GM23248 (cell line): ENCODE data around the gene ACOT7. TPM values are rescaled to one million over a fixed set of nuclear protein-coding genes. Genes with fewer than 3 reads are reported as not detected.

ENCODE experiments used
- DNase-seq: peaks from one replicate; pipeline ENCODE4 v3.0.0-alpha.2; 2015
- H2AFZ ChIP-seq: fragments of 200-600 bp; sonication (generic); 2 replicates; pipeline ENCODE4 v1.6.1; 2016; ENCODE audit warnings: antibody characterized with exemption
- H3F3A ChIP-seq: fragments of 200-600 bp; sonication (generic); 2 replicates; pipeline ENCODE4 v1.6.1; 2016; ENCODE audit warnings: mild to moderate bottlenecking, antibody characterized with exemption, mixed run types; ENCODE audit not compliant: insufficient read depth
- H3K27ac ChIP-seq: fragments of 200-600 bp; sonication (generic); 2 replicates; pipeline ENCODE4 v1.5.1; 2016; ENCODE audit warnings: mild to moderate bottlenecking
- H3K27me3 ChIP-seq: fragments of 200-600 bp; sonication (generic); replicated peaks from 2 replicates; pipeline ENCODE4 v1.6.1; 2016; ENCODE audit warnings: mild to moderate bottlenecking; ENCODE audit not compliant: insufficient read depth
- H3K36me3 ChIP-seq: fragments of 200-600 bp; sonication (generic); 2 replicates; pipeline ENCODE4 v1.6.1; 2016; ENCODE audit warnings: low read depth, mild to moderate bottlenecking
- H3K4me1 ChIP-seq: fragments of 200-600 bp; sonication (generic); 2 replicates; pipeline ENCODE4 v1.6.1; 2016; ENCODE audit warnings: mild to moderate bottlenecking; ENCODE audit not compliant: insufficient read depth
- H3K4me2 ChIP-seq: fragments of 200-600 bp; sonication (generic); one replicate; pipeline ENCODE4 v1.6.1; 2016; ENCODE audit warnings: mild to moderate bottlenecking; ENCODE audit not compliant: unreplicated experiment
- H3K4me3 ChIP-seq: fragments of 200-600 bp; sonication (generic); 2 replicates; pipeline ENCODE4 v1.5.1; 2016; ENCODE audit warnings: mild to moderate bottlenecking
- H3K79me2 ChIP-seq: fragments of 200-600 bp; sonication (generic); 2 replicates; pipeline ENCODE4 v1.6.1; 2016; ENCODE audit warnings: mild to moderate bottlenecking; ENCODE audit not compliant: insufficient read depth
- H3K9ac ChIP-seq: fragments of 200-600 bp; sonication (generic); 2 replicates; pipeline ENCODE4 v1.6.1; 2016; ENCODE audit warnings: mild to moderate bottlenecking
- H3K9me2 ChIP-seq: fragments of 200-600 bp; sonication (generic); 2 replicates; pipeline ENCODE4 v1.6.1; 2016; ENCODE audit warnings: mixed run types, mild to moderate bottlenecking, moderate library complexity; ENCODE audit not compliant: insufficient read depth
- H3K9me3 ChIP-seq: fragments of 200-600 bp; sonication (generic); one replicate; pipeline ENCODE4 v1.6.1; 2017; ENCODE audit warnings: low read depth
- H4K20me1 ChIP-seq: fragments of 200-600 bp; sonication (generic); 2 replicates; pipeline ENCODE4 v1.6.0; 2016; ENCODE audit not compliant: insufficient read depth
- EZH2 ChIP-seq: fragments of 200-600 bp; sonication (generic); IDR thresholded peaks from 2 replicates; pipeline ENCODE4 v1.6.1; 2018; ENCODE audit warnings: antibody characterized with exemption, mild to moderate bottlenecking; ENCODE audit not compliant: insufficient read depth, poor library complexity, severe bottlenecking
- EZH2phosphoT487 ChIP-seq: fragments of 200-600 bp; sonication (generic); IDR thresholded peaks from 2 replicates; pipeline ENCODE4 v1.6.1; 2018; ENCODE audit warnings: antibody characterized with exemption, moderate library complexity, mild to moderate bottlenecking, low read depth; ENCODE audit not compliant: insufficient read depth
- WGBS, 2 experiments: methylation state at CpG; one replicate each; pipeline ENCODE4 v1.1.6; 2015 to 2017; ENCODE audit warnings: low lambda C conversion rate in 2 of 2, low coverage in 1 of 2; ENCODE audit errors: missing lambda C conversion rate in 2 of 2; 5-methylcytosine and 5-hydroxymethylcytosine counted together
- in situ Hi-C: fragments of 300-500 bp; cut with MboI; formaldehyde crosslinking; loops from 2 replicates; pipeline ENCODE4 v1.15.0; 2020
- polyA plus RNA-seq: library from polyadenylated mRNA; unstranded; fragments of >200 nt; fragmentation: Nextera tagmentation; extraction: Ambion mirVana; gene quantifications from 2 replicates; pipeline ENCODE4 v1.2.1, GENCODE V29; 2016
- total RNA-seq: library from RNA; depleted of rRNA; stranded (reverse); fragments of >200 nt; shearing (Covaris generic); gene quantifications from 2 replicates; pipeline ENCODE4 v1.2.3, GENCODE V29; 2014

ACOT7 gene
- total and polyA plus RNA-seq, 2 experiments from 2014 or later: 25.7 to 74.7 TPM

DNA sequence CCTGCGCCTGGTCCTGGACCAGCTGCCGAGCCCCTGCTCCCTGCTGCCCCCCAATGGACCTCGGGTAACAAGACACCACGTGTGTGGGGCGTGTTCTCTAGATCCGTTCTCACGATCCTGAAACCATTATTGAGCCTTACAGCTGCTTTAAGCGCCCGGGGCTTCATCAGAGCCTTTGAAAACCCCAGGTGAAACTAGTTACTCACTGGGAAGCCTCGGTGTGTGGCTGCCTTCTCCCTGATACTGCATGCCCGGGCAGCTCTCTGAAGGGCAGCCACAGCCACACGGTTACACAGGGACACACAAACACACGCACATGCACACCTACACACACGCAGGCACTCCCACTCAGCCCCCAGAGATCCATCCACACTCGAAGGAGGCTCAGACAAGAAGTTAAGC lies 20.9 kb upstream of the ACOT7 start:
- peak; percentile 74 for DNase-seq
- Histone ChIP-seq H3K36me3 (no peaks in the 10 kb centered on the region), H3K4me3 (peak overlapping the region; percentile 44; the same call in 1 of the 2 replicates)

DNA sequence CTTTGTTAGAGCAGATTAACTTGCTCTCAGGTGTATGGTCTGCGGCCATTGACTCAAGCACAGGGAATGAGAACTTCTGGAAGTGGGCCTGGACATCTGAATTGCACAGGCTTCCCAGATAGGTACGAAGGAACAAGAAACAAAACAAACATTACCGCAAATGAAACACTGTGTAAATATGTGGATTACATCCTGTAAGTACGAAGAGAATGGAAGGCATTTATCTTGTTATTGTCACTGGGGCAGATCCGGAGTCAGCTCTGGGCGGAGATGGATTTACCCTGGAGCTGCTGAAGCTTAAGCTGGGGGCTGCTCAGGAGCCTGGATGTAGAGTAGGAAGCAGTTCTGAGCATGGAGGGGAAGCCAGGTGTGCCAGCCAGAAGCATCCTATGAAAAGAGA lies 19.3 kb upstream of the ACOT7 start:
- 71 to 75% methylated on average over 6 of the region's 6 CpGs for WGBS, 2 experiments
- TF ChIP-seq EZH2: no peak
- TF ChIP-seq EZH2phosphoT487: no peak
- no peaks in the 10 kb centered on the region for H4K20me1 ChIP-seq
- no peak overlapping the region for H3K4me2 ChIP-seq
- peaks cover 39% of the 10 kb centered on the region for H3K27me3 ChIP-seq
- no peaks in the 10 kb centered on the region for H3K36me3 ChIP-seq
- 0 out of 2 replicates have a peak, but pooled peaks cover 5% of the 10 kb centered on the region for H3K4me1 ChIP-seq
- H3K79me2 ChIP-seq: no peaks in the 10 kb centered on the region
- H3K9me2 ChIP-seq: no peaks in the 10 kb centered on the region
- no peaks in the 10 kb centered on the region for H3K9me3 ChIP-seq
- H3K9ac ChIP-seq: no peak overlapping the region
- in situ Hi-C loops: no loop called here
- H3K27ac ChIP-seq: no peak overlapping the region
- no peak overlapping the region for H3K4me3 ChIP-seq
- no peak overlapping the region for H2AFZ ChIP-seq
- H3F3A ChIP-seq: no peaks in the 10 kb centered on the region
- no peak for DNase-seq

More for the DNA sequence above, 20.9 kb upstream of the ACOT7 start:
- Histone ChIP-seq H4K20me1 (no peaks in the 10 kb centered on the region), H3F3A (no peaks in the 10 kb centered on the region), H3K79me2 (no peaks in the 10 kb centered on the region), H3K9me3 (no peaks in the 10 kb centered on the region), H3K4me1 (0 out of 2 replicates have a peak, but pooled peaks cover 5% of the 10 kb centered on the region), H3K27ac (no peak overlapping the region), H2AFZ (peak overlapping the region; percentile 51), H3K9me2 (no peaks in the 10 kb centered on the region), H3K27me3 (peaks cover 54% of the 10 kb centered on the region), H3K4me2 (peak overlapping the region; percentile 28), H3K9ac (no peak overlapping the region)
- in situ Hi-C loops: no loop called here
- 10 to 11% methylated on average over 15 of the region's 15 CpGs for WGBS, 2 experiments
- TF ChIP-seq EZH2 (no peak), EZH2phosphoT487 (no peak)

DNA sequence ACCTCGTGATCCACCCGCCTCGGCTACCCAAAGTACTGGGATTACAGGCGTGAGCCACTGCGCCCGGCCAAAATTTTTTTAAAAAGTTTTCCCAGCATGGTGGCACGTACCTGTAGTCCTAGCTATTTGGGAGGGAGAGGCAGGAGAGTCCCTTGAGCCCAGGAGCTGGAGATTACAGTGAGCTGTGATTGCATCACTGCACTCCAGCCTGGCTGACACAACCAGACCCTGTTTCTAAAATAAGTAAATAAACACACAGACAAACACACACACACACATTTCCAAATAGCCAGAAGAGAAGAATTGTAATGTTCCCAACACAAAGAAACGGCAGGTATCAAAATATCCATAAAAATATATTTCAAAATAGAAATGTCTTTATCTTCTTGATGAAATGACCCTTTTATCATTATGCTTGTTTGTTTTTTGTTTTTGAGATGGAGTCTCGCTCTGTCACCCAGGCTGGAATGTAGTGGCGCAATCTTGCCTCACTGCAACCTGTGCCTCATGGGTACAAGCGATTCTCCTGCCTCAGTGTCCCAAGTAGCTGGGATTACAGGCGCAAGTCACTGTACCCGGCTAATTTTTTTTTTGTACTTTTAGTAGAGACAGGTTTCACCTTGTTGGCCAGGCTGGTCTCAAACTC lies 16.8 kb upstream of the ACOT7 start:
- no peak overlapping the region for H2AFZ ChIP-seq
- no peak overlapping the region for H3K4me2 ChIP-seq
- no peak for DNase-seq
- no peaks in the 10 kb centered on the region for H3K36me3 ChIP-seq
- no peaks in the 10 kb centered on the region for H3K9me2 ChIP-seq
- no peak overlapping the region for H3K27ac ChIP-seq
- no peaks in the 10 kb centered on the region for H3K9me3 ChIP-seq
- no peaks in the 10 kb centered on the region for H4K20me1 ChIP-seq
- H3F3A ChIP-seq: no peaks in the 10 kb centered on the region
- peaks cover 15% of the 10 kb centered on the region for H3K27me3 ChIP-seq
- H3K4me1 ChIP-seq: 0 out of 2 replicates have a peak, but pooled peaks cover 5% of the 10 kb centered on the region
- in situ Hi-C loops: no loop called here
- H3K4me3 ChIP-seq: no peak overlapping the region
- no peak for TF ChIP-seq EZH2
- TF ChIP-seq EZH2phosphoT487: no peak
- no peak overlapping the region for H3K9ac ChIP-seq
- 69 to 73% methylated on average over 13 of the region's 13 CpGs for WGBS, 2 experiments
- H3K79me2 ChIP-seq: no peaks in the 10 kb centered on the region

DNA sequence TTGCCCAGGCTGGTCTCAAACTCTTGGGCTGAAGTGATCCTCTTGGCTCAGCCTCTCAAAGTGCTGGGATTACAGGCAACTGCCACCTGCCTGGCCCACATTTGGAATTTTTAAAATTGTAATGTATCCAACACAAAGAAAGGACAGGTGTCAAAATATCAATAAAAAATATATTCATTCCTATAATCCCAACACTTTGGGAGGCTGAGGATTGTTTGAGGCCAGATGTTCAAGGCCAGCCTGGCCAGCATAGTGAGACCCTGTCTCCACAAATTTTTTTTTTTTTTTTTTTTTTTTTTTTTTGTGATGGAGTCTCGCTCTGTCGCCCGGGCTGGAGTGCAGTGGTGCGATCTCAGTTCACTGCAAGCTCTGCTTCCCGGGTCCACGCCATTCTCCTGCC lies 16.2 kb upstream of the ACOT7 start:
- Histone ChIP-seq H3K4me3 (no peak overlapping the region), H3K9me2 (no peaks in the 10 kb centered on the region), H3F3A (no peaks in the 10 kb centered on the region), H3K27me3 (0 out of 2 replicates have a peak, but pooled peaks cover 9% of the 10 kb centered on the region), H3K4me2 (no peak overlapping the region), H2AFZ (no peak overlapping the region), H3K36me3 (no peaks in the 10 kb centered on the region), H4K20me1 (no peaks in the 10 kb centered on the region), H3K79me2 (no peaks in the 10 kb centered on the region), H3K9ac (no peak overlapping the region), H3K9me3 (no peaks in the 10 kb centered on the region), H3K27ac (no peak overlapping the region), H3K4me1 (0 out of 2 replicates have a peak, but pooled peaks cover 3% of the 10 kb centered on the region)
- 61 to 81% methylated on average over 3 to 6 of the region's 6 CpGs for WGBS, 2 experiments
- in situ Hi-C loops: no loop called here
- no peak for DNase-seq
- no peak for TF ChIP-seq EZH2
- TF ChIP-seq EZH2phosphoT487: no peak
